Fibroblast of the aortic adventitia (primary cell): ENCODE measurements around the gene IDNK. TPM values are rescaled to one million over a fixed set of nuclear protein-coding genes. Genes with fewer than 3 reads are reported as not detected.
A peak's percentile ranks its signal among the peaks of the same experiment; 100 is the strongest.

ENCODE experiments used
- DNase-seq: peaks from one replicate; pipeline ENCODE4 v3.0.0-alpha.2; 2010; ENCODE audit warnings: low read depth
- H3K4me3 ChIP-seq: 2 replicates; pipeline ENCODE4 v1.5.1; 2011; ENCODE audit warnings: low read depth, mild to moderate bottlenecking, control low read depth, low read length, moderate library complexity
- CTCF ChIP-seq: IDR thresholded peaks from 2 replicates; pipeline ENCODE4 v1.5.1; 2011; ENCODE audit warnings: mild to moderate bottlenecking, low read length, control low read depth, inconsistent platforms; ENCODE audit not compliant: insufficient read depth
- total RNA-seq: library from RNA; depleted of rRNA; stranded (reverse); fragments of >200 nt; gene quantifications from 2 replicates; pipeline ENCODE4 v1.2.3, GENCODE V29; 2012; ENCODE audit warnings: low replicate concordance

The IDNK gene
- total RNA-seq, 1 donor, result 7.6 TPM

GRCh38 chr9:83633676-83634075 is 10.7 kb downstream of the IDNK start:
- no peak for DNase-seq
- no peak for TF ChIP-seq CTCF
- no peak overlapping the region for H3K4me3 ChIP-seq

- no peak for DNase-seq
- no peak for TF ChIP-seq CTCF
- no peak overlapping the region for H3K4me3 ChIP-seq
Measured at GRCh38 chr9:83636813-83637212, 13.9 kb downstream of the IDNK start.

DNA sequence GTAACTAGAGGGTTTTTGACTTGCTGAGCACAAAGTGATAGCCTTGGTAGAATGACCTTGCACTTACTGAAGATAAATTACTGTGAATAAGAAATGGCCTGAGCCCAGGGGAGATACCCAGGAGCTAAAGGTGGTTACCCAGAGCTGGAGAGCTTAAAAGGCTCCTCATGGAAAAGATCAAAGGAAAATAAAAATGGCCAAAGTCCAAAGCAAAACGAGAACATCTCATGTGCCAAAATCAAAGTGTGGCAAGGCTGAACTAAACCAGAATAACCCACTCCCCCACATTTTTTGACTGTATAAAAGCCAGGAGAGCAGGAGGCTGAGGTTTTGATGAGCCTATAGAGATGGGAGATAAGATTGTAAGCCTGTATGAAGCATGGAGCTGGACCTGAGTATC is 14.4 kb downstream of the IDNK start:
- TF ChIP-seq CTCF, result no peak
- DNase-seq, result no peak
- H3K4me3 ChIP-seq, result no peak overlapping the region

- H3K4me3 ChIP-seq, result no peak overlapping the region
- TF ChIP-seq CTCF, result no peak
- no peak for DNase-seq
Measured at GRCh38 chr9:83639266-83639665, 16.3 kb downstream of the IDNK start.

DNA sequence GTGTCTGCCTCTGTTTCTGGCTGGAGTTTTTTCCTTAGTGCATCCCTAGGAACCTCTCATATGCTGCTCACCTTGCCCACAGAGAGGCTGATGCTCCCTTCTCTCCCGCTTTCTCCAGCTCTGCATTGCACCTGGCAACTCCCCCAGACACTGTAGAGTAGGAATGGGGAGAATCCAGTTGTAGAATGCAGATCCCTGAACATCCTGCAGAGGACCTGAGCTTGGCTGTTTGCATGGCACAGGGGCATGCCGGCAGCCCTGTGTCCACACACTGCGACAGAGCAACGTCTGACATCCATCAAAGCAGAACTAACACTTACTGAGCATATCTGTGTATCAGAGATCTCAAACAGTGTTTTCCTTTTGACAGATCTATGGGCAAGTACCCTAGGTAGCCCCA is 19.9 kb downstream of the IDNK start:
- TF ChIP-seq CTCF, result no peak
- no peak overlapping the region for H3K4me3 ChIP-seq
- no peak for DNase-seq

GRCh38 chr9:83646500-83647239 is 23.7 kb downstream of the IDNK start:
- no peak for TF ChIP-seq CTCF
- no peak for DNase-seq
- no peak overlapping the region for H3K4me3 ChIP-seq

DNA sequence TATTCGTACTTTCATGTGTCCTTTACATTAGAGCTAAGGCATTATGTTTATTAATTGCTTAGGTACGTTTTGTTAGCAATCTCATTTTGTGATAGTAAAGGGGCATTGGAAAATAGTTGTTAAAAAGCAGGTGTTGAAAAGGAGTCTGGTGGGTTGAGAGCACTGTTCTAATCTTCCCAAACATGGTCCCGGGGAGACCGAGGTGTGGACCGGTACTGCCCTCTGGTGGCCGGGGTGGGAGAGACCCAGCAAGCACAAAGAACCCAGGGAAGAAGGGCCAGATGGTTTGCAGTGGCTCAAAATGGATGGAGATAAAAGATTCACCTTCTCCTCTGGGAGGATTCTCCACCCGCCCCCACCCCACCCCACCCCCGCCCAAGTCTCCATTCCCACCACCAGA is 26.1 kb downstream of the IDNK start:
- peak; percentile 84 for TF ChIP-seq CTCF
- H3K4me3 ChIP-seq, result no peak overlapping the region
- peak; percentile 48 for DNase-seq
